ENCODE data around the gene KIF17.

Gene KIF17

DNA sequence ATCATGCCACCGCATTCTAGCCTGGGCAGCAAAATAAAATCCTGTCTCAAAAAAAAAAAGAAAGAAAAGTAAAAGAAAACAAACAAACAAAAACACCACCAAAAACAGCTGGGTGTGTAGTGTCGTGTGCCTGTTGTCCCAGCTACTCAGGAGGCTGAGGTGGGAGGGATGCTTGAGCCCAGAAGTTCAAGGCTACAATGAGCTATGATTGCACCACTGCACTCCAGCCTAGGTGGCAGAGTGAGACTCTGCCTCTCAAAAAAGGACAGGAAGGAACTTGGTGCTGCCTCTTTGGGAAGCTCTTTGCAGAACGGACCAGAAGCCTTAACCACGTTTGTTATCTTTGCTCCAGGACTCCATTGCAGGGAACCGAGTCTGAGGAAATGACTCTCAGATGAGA, 11.0 kb downstream of the KIF17 start:
- H3K9me3 ChIP-seq: no peaks in the 10 kb centered on the region
- H3K27me3 ChIP-seq: no peaks in the 10 kb centered on the region
- H3K4me1 ChIP-seq (ENCODE audit: control insufficient read depth in 1 of 2, insufficient read depth in 1 of 2, low read depth in 1 of 2, low read length in 1 of 2): peaks cover 0 to 5% of the 10 kb centered on the region in 2 experiments
- H3K36me3 ChIP-seq: no peaks in the 10 kb centered on the region
- no peak overlapping the region for H3K4me3 ChIP-seq (ENCODE audit: low read depth in 1 of 2, low read length in 1 of 2)
- no peak overlapping the region for H3K27ac ChIP-seq
- TF ChIP-seq, protein P1, sequence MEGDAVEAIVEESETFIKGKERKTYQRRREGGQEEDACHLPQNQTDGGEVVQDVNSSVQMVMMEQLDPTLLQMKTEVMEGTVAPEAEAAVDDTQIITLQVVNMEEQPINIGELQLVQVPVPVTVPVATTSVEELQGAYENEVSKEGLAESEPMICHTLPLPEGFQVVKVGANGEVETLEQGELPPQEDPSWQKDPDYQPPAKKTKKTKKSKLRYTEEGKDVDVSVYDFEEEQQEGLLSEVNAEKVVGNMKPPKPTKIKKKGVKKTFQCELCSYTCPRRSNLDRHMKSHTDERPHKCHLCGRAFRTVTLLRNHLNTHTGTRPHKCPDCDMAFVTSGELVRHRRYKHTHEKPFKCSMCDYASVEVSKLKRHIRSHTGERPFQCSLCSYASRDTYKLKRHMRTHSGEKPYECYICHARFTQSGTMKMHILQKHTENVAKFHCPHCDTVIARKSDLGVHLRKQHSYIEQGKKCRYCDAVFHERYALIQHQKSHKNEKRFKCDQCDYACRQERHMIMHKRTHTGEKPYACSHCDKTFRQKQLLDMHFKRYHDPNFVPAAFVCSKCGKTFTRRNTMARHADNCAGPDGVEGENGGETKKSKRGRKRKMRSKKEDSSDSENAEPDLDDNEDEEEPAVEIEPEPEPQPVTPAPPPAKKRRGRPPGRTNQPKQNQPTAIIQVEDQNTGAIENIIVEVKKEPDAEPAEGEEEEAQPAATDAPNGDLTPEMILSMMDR (IDR thresholded peaks at IDR 0.05): no peak

DNA sequence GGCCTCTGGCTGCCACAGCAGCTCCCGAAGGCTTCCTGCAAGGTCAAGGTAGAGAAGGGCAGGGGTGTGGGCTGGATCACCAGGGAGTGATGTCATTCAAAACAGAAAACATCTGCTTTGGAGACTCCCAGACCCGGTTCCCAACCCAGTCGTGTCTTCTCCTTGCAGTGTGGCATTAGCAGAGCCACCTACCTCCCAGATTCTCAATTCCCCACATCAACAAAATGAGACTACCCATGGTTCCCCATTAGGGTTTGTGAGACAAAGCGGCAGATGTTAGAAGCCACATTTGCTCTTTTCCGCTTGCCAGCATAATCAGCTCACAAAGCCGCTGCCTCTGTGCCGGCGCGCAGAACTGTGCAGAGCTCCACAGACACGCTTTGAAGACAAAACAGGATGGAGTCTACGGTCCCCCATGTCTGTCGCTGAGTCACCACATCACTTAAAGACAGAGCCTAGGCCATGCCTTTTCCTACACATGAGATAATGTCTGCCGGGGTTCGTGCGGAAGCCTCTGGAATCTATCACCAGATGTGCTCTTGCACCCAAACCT, 12.5 kb downstream of the KIF17 start:
- H3K4me3 ChIP-seq (ENCODE audit: low read depth in 1 of 2, low read length in 1 of 2): no peak overlapping the region
- no peak overlapping the region for H3K27ac ChIP-seq
- no peaks in the 10 kb centered on the region for H3K9me3 ChIP-seq
- TF ChIP-seq, protein P1 (IDR thresholded peaks at IDR 0.05): no peak
- no peaks in the 10 kb centered on the region for H3K27me3 ChIP-seq
- no peaks in the 10 kb centered on the region for H3K4me1 ChIP-seq (ENCODE audit: control insufficient read depth in 1 of 2, insufficient read depth in 1 of 2, low read depth in 1 of 2, low read length in 1 of 2)
- no peaks in the 10 kb centered on the region for H3K36me3 ChIP-seq

- H3K4me1 ChIP-seq (ENCODE audit: control insufficient read depth in 1 of 2, insufficient read depth in 1 of 2, low read depth in 1 of 2, low read length in 1 of 2): no peaks in the 10 kb centered on the region
- H3K4me3 ChIP-seq (ENCODE audit: low read depth in 1 of 2, low read length in 1 of 2): no peak overlapping the region
- no peak overlapping the region for H3K27ac ChIP-seq
- H3K36me3 ChIP-seq: no peaks in the 10 kb centered on the region
- H3K27me3 ChIP-seq: no peaks in the 10 kb centered on the region
- no peaks in the 10 kb centered on the region for H3K9me3 ChIP-seq
- TF ChIP-seq, protein P1 (IDR thresholded peaks at IDR 0.05): no peak
These were observed 13.2 kb downstream of the KIF17 start for GRCh38 chr1:20704390-20705202.

DNA sequence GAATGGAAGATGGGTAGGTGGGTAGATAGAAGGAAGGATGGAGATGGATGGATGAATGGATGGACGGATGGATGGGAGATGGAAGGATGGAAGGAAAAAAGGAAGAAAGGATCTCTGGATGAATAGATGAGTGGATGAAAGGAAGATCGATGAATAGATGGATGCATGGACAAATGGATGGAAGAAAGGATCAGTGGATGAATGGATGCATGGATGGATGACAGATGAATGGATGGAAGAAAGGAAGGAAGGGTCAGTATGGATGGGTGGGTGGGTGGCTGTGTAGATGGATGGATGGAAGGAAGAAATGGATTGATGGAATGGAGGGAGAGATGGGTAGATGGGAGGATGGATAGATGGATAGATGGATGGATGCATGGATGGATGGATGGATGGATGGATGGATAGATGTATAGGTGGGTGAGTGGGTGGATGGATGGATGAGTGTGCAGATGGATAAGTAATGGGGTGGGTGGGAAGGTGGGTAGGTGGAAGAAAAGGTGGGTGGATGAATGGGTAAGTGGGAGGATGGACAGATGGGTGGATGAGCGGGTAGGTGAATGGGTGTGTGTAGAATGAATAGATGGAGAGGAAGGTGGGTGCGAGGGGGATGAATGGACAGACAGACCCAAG, 14.6 kb downstream of the KIF17 start:
- Histone ChIP-seq H3K4me3 (ENCODE audit: low read depth in 1 of 2, low read length in 1 of 2) (no peak overlapping the region), H3K9me3 (no peaks in the 10 kb centered on the region), H3K36me3 (no peaks in the 10 kb centered on the region), H3K27me3 (no peaks in the 10 kb centered on the region), H3K4me1 (ENCODE audit: control insufficient read depth in 1 of 2, insufficient read depth in 1 of 2, low read depth in 1 of 2, low read length in 1 of 2) (no peaks in the 10 kb centered on the region), H3K27ac (no peak overlapping the region)
- TF ChIP-seq, protein P1 (IDR thresholded peaks at IDR 0.05): no peak

DNA sequence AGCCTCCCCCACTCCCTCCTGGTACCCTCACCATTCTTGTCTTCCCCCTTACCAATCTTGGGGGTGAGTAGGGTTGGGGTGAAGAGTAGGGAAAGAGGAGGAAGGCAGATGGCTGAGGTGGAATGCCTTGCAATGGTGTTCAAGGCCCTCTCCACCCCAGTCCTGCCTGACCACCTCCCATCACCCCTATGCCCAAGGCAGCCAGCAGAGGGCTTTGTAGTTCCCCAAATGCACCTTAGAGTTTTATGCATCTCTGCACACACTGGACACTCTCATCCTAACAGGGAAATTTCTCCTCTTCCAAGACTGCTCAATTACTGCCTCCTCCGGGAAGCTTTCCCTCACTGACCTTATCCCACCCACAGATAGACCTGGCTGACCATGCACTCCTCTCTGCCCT, 15.4 kb downstream of the KIF17 start:
- Histone ChIP-seq H3K4me3 (ENCODE audit: low read depth in 1 of 2, low read length in 1 of 2) (no peak overlapping the region), H3K27me3 (no peaks in the 10 kb centered on the region), H3K36me3 (no peaks in the 10 kb centered on the region), H3K4me1 (ENCODE audit: control insufficient read depth in 1 of 2, insufficient read depth in 1 of 2, low read depth in 1 of 2, low read length in 1 of 2) (no peaks in the 10 kb centered on the region), H3K9me3 (no peaks in the 10 kb centered on the region), H3K27ac (no peak overlapping the region)
- TF ChIP-seq, protein P1 (IDR thresholded peaks at IDR 0.05): no peak

Data from neutrophil (primary cell).